ENCODE measurements around the gene RAD9A.

DNA sequence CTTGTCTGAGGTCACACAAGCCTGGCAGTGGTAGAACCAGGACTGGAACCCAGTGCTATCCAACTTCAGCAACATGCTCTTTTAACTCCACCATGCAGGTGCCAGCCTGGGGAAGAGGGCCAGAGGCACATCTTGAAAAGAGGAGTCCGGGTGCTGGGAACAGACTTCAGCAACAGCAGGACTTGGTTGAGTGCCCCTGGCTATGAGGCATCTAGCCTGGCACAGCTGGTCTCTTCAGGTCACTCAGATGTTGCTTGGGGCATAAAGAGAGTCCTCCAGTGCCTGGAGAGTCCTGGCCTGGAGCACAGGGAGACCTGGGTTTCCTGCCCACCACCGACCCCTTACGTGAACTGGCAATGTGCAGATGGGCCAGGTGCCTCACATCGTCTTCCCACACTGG lies 13.2 kb upstream of the RAD9A start:
- TF ChIP-seq NFE2L2 (IDR thresholded peaks at IDR 0.05; ENCODE audit: low read depth, low read length) (no peak), USF2 (IDR thresholded peaks at IDR 0.05; ENCODE audit: low read depth, low read length) (no peak)
- TF ChIP-seq, protein P1, sequence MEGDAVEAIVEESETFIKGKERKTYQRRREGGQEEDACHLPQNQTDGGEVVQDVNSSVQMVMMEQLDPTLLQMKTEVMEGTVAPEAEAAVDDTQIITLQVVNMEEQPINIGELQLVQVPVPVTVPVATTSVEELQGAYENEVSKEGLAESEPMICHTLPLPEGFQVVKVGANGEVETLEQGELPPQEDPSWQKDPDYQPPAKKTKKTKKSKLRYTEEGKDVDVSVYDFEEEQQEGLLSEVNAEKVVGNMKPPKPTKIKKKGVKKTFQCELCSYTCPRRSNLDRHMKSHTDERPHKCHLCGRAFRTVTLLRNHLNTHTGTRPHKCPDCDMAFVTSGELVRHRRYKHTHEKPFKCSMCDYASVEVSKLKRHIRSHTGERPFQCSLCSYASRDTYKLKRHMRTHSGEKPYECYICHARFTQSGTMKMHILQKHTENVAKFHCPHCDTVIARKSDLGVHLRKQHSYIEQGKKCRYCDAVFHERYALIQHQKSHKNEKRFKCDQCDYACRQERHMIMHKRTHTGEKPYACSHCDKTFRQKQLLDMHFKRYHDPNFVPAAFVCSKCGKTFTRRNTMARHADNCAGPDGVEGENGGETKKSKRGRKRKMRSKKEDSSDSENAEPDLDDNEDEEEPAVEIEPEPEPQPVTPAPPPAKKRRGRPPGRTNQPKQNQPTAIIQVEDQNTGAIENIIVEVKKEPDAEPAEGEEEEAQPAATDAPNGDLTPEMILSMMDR (conservative IDR thresholded peaks at IDR 0.05; ENCODE audit: low read depth, low read length): no peak
